Astrocyte of the cerebellum (primary cell): Measurements from ENCODE around the gene CA12.

Experiments
- DNase-seq: peaks from one replicate; pipeline ENCODE4 v3.0.0-alpha.2; 2011; ENCODE audit warnings: low read depth
- H3K4me3 ChIP-seq: 2 replicates; pipeline ENCODE4 v1.5.1; 2011; ENCODE audit warnings: mild to moderate bottlenecking, low read depth, low read length, moderate library complexity
- in situ Hi-C: cut with HindIII; loops from 2 replicates; pipeline ENCODE4 v1.10.0; 2017; ENCODE audit warnings: low sequenced_read_pairs
- TF ChIP-seq, protein P1 (sequence below): IDR thresholded peaks from 2 replicates; pipeline ENCODE4 v1.5.1; 2012; ENCODE audit warnings: low read length, low read depth, moderate library complexity, mild to moderate bottlenecking; ENCODE audit errors: missing control alignments

CA12 gene

DNA sequence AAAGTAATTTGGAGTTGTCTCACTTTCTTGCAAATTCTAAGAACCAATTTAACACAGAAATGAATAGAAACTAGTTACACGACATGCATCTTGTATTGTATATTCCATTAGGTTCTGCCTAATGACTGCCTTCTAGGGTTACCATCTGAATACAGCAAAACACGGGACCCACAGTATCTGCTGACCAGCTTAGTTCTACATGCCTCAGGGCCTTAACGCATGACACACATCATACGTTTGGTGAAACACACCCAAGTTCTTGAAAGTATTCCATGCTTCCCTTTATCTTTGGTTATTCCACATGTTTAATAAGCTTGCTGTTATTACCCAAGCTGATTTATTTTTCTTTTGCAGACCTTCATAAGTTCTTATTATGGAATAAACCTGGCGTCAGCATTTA is 76.4 kb downstream of the CA12 start:
- DNase-seq: no peak
- in situ Hi-C loops: loop anchor here (5.0 kb wide), 1 partner anchor 97 kb away; no protein-coding TSS in a partner anchor
- TF ChIP-seq, protein P1, sequence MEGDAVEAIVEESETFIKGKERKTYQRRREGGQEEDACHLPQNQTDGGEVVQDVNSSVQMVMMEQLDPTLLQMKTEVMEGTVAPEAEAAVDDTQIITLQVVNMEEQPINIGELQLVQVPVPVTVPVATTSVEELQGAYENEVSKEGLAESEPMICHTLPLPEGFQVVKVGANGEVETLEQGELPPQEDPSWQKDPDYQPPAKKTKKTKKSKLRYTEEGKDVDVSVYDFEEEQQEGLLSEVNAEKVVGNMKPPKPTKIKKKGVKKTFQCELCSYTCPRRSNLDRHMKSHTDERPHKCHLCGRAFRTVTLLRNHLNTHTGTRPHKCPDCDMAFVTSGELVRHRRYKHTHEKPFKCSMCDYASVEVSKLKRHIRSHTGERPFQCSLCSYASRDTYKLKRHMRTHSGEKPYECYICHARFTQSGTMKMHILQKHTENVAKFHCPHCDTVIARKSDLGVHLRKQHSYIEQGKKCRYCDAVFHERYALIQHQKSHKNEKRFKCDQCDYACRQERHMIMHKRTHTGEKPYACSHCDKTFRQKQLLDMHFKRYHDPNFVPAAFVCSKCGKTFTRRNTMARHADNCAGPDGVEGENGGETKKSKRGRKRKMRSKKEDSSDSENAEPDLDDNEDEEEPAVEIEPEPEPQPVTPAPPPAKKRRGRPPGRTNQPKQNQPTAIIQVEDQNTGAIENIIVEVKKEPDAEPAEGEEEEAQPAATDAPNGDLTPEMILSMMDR: no peak
- no peak overlapping the region for H3K4me3 ChIP-seq

DNA sequence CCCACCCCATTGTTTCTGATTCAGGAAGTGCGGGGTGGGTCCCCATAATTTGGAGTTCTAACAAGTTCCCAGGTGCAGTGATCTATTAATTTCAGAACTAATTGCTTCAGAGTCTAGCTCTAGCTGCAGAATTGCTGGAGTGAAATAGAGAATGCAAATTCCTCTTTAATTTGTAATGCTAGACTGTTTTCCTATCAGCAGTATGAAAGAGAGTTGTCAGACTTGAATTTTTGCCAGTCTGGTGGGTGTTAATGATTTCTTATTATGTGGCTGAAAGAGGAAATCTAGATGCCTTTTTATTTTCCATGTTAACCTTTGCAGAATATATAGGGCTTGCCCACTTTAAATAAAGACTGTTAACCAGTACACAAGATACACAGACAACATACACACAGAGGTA is 80.6 kb downstream of the CA12 start:
- in situ Hi-C loops: no loop called here
- DNase-seq: no peak
- TF ChIP-seq, protein P1: no peak
- no peak overlapping the region for H3K4me3 ChIP-seq

DNA sequence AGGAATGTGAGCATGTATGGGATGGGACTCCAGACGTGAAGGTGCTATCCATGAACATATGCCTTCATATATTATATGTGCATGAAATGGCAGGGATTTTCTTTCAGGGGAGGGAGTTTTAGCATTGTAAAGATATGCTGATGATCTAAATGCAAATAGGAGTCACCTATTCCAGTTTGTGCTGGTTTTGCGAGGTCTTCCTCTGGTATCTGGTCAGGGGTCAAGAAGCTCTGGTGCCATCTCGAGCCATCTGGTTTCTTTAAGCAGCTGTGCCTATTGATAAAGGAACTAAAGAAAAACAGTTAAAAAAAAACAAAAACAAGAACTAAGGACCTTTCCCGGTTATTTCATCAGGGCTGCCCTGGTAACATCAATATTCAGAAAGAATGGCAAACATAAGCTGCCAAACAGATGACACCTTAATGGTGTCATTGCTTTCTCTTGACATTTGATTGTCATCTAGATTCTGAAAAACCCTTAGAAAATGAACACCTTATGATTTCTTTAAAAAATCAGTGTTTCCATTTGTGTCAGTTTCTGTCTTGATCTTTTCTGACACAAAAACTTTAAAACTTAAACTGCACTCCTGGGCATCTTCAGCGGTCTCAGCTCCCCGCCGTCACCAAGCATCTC is 81.6 kb downstream of the CA12 start:
- in situ Hi-C loops: no loop called here
- no peak for DNase-seq
- no peak overlapping the region for H3K4me3 ChIP-seq
- TF ChIP-seq, protein P1: no peak

DNA sequence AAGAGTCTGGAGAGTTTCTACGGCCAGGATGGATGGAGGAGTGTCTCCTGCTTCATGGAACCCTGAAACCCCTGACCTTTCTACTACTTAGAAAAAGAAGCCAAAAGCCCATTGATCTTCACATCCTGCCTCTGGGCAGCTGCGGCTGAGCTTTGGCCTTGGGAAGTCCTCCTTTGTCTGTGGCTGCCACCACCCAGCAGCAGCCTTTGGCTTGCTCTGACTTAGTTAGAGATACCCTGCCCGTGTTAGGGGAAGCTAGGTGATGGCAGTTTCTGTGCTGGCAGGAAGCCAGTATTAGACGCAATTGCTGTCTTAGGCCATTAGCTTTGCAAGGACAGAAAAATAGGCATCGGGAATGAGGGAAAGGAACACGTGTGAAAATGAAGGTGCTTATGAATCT is 85.5 kb downstream of the CA12 start:
- H3K4me3 ChIP-seq: no peak overlapping the region
- TF ChIP-seq, protein P1: no peak
- DNase-seq: no peak
- in situ Hi-C loops: no loop called here

DNA sequence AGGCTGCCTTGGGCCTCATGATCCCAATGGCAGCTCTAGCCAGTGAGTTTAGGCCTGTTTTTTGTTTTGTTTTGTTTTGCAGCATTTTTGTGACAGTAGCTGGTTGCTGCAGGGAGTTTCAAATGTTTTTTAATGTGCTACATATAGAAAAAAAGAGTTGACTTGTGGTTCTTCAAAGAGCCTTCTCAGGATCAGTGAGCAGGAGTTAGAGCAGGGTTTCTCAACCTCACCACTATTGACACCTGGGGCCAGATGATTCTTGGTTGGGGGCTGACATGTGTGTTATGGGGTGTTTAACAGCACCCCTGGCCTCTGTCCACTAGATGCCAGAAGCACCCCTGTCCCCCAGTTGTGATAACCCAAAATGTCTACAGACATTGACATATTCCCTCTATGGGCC is 86.3 kb downstream of the CA12 start:
- in situ Hi-C loops: no loop called here
- DNase-seq: no peak
- TF ChIP-seq, protein P1: no peak
- H3K4me3 ChIP-seq: no peak overlapping the region

DNA sequence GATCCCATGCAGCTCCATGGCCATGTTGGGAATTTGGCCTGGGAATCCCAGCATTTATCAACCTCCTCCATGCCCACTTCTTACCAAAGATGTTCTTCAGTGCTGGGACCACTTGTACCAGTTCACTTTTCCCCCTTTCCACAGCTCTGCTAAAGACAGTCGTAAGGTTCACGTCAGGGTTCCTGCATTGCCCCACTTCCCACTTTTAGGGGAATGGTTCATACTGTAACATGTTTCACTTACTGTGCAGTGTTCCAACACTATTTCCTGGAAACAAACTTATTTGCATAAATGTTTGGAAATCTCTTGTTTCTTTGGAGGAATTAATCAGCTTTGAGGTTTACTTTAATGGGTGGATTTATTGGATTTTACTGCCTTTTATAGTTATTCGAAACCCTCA is 87.3 kb downstream of the CA12 start:
- TF ChIP-seq, protein P1: no peak
- no peak overlapping the region for H3K4me3 ChIP-seq
- in situ Hi-C loops: loop anchor here (5.0 kb wide), 1 partner anchor 43 kb away; no protein-coding TSS in a partner anchor
- DNase-seq: no peak

DNA sequence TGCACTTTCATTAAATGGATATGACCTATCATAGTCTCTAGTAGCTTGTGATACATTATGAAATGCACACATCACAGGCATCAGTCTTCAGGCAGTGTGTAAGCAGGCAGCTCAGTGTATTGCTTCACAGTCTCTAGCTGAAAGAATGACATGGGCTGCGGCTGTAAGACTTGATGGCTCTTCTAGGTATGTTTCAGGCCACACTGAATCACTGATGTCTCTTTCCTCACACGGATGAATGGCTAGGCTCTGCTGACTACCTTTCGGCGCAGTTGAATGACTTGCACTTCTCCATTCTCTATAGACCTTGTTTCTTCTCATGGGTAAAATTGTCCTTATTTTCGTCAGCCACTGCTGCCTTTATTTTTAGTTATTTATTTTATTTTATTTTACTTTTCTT is 88.9 kb downstream of the CA12 start:
- TF ChIP-seq, protein P1: no peak
- in situ Hi-C loops: loop anchor here (5.0 kb wide), 1 partner anchor 45 kb away; no protein-coding TSS in a partner anchor
- no peak for DNase-seq

More for the DNA sequence above, 88.9 kb downstream of the CA12 start:
- H3K4me3 ChIP-seq: no peak overlapping the region
